Uterus (tissue), 4 donors: Measurements from ENCODE around the gene PLAA. TPM values are rescaled to one million over a fixed set of nuclear protein-coding genes. Genes with fewer than 3 reads are reported as not detected.
A peak's percentile ranks its signal among the peaks of the same experiment; 100 is the strongest.
"Not testable (repeated sequence)": the region's sequence is repeated elsewhere in the genome, so short reads cannot be mapped to it uniquely, and the experiment has no call there.

ENCODE experiments used
- DNase-seq, 2 donors: peaks; one replicate each; pipeline ENCODE4 v3.0.0-alpha.2; 2019 to 2020
- H3K27ac ChIP-seq, 2 donors: fragments of 200-600 bp; sonication (generic); 1 replicate in 1 of 2; 2 replicates in 1 of 2; pipeline ENCODE4 v1.5.1; 2016 to 2018
- H3K27me3 ChIP-seq, 2 donors: fragments of 200-600 bp; sonication (generic); one replicate each; pipeline ENCODE4 v1.5.1; 2018 to 2019; ENCODE audit warnings: control low read depth in 1 of 2
- H3K36me3 ChIP-seq, 2 donors: fragments of 200-600 bp; sonication (generic); one replicate each; pipeline ENCODE4 v1.5.1; 2019; ENCODE audit warnings: control low read depth in 1 of 2
- H3K4me1 ChIP-seq, 2 donors: fragments of 200-600 bp; sonication (generic); one replicate each; pipeline ENCODE4 v1.5.1; 2018 to 2019; ENCODE audit warnings: control low read depth in 1 of 2
- H3K4me3 ChIP-seq, 2 donors: fragments of 200-600 bp; sonication (generic); 1 replicate in 1 of 2; 2 replicates in 1 of 2; pipeline ENCODE4 v1.5.1; 2018 to 2019; ENCODE audit warnings: mild to moderate bottlenecking in 1 of 2
- H3K9me3 ChIP-seq, 2 donors: fragments of 200-600 bp; sonication (generic); one replicate each; pipeline ENCODE4 v1.5.1; 2019; ENCODE audit warnings: control low read depth in 1 of 2
- CTCF ChIP-seq, 4 experiments: fragments of 200-600 bp in 2 of 4; fragments of 450-650 bp in 2 of 4; sonication (generic) in 2 of 4; IDR thresholded peaks; one replicate each; pipeline ENCODE4 v1.5.1; 2016 to 2019; ENCODE audit warnings: antibody characterized with exemption in 4 of 4, mild to moderate bottlenecking in 2 of 4, moderate library complexity in 1 of 4
- POLR2A ChIP-seq, 2 donors: fragments of 450-650 bp; IDR thresholded peaks; one replicate each; pipeline ENCODE4 v1.6.1; 2016; ENCODE audit warnings: antibody characterized with exemption in 2 of 2, mild to moderate bottlenecking in 1 of 2, moderate library complexity in 1 of 2
- intact Hi-C: fragments of 100-400 bp; cut with DNase I; formaldehyde crosslinking; loops from one replicate; pipeline ENCODE4 v1.15.1; 2023; ENCODE audit warnings: low total_unique reads
- total RNA-seq, 4 donors: library from RNA; depleted of rRNA in 3 of 4; stranded (reverse); fragments of >200 nt in 3 of 4; gene quantifications; one replicate each; pipeline versions ENCODE4 v1.1.0 to v1.2.4, GENCODE V29; 2014 to 2023
- donor health status: DM: yes; HTN: yes; CAD: no.

The PLAA gene
- total RNA-seq, 4 donors from 2014 or later, result 11.3 to 34.8 (median 23.4) TPM

GRCh38 chr9:26888271-26888670 is 58.8 kb downstream of the PLAA start:
- Histone ChIP-seq H3K27ac (no peak overlapping the region), H3K4me3 (no peak overlapping the region), H3K36me3 (no peaks in the 10 kb centered on the region), H3K9me3 (no peaks in the 10 kb centered on the region), H3K4me1 (peaks cover 7 to 9% of the 10 kb centered on the region in 2 donors), H3K27me3 (no peaks in the 10 kb centered on the region)
- no peak for TF ChIP-seq CTCF (IDR thresholded peaks at IDR 0.05)
- TF ChIP-seq POLR2A (IDR thresholded peaks at IDR 0.05), result no peak
- no peak for DNase-seq
- intact Hi-C loops, result no loop called here

- H3K9me3 ChIP-seq, result no peaks in the 10 kb centered on the region
- no peak for TF ChIP-seq POLR2A (IDR thresholded peaks at IDR 0.05)
- TF ChIP-seq CTCF (IDR thresholded peaks at IDR 0.05), result no peak
- H3K4me3 ChIP-seq, result no peak overlapping the region
- intact Hi-C loops, result no loop called here
- no peak for DNase-seq
- no peaks in the 10 kb centered on the region for H3K4me1 ChIP-seq
- no peaks in the 10 kb centered on the region for H3K36me3 ChIP-seq
- H3K27ac ChIP-seq, result no peak overlapping the region
- H3K27me3 ChIP-seq, result no peaks in the 10 kb centered on the region
These were observed 64.9 kb downstream of the PLAA start for GRCh38 chr9:26882154-26882553.

- Histone ChIP-seq H3K27me3 (no peaks in the 10 kb centered on the region), H3K9me3 (no peaks in the 10 kb centered on the region), H3K36me3 (no peaks in the 10 kb centered on the region), H3K4me1 (no peaks in the 10 kb centered on the region), H3K4me3 (no peak overlapping the region), H3K27ac (no peak overlapping the region)
- no peak for DNase-seq
- intact Hi-C loops, result no loop called here
- TF ChIP-seq POLR2A (IDR thresholded peaks at IDR 0.05), result no peak
- TF ChIP-seq CTCF (IDR thresholded peaks at IDR 0.05), result no peak
These were observed 66.8 kb downstream of the PLAA start for GRCh38 chr9:26880262-26880661.

- H3K36me3 ChIP-seq, intact Hi-C loops, H3K4me3 ChIP-seq, H3K27me3 ChIP-seq, H3K9me3 ChIP-seq, DNase-seq, H3K27ac ChIP-seq, H3K4me1 ChIP-seq: not testable (repeated sequence)
These were observed 71.9 kb downstream of the PLAA start for GRCh38 chr9:26875155-26875554.

- H3K27me3 ChIP-seq, result no peaks in the 10 kb centered on the region
- no peak overlapping the region for H3K27ac ChIP-seq
- no peak overlapping the region for H3K4me3 ChIP-seq
- no peaks in the 10 kb centered on the region for H3K9me3 ChIP-seq
- intact Hi-C loops, result no loop called here
- no peaks in the 10 kb centered on the region for H3K36me3 ChIP-seq
- no peaks in the 10 kb centered on the region for H3K4me1 ChIP-seq
- no peak for DNase-seq
- TF ChIP-seq CTCF (IDR thresholded peaks at IDR 0.05) (no peak), POLR2A (IDR thresholded peaks at IDR 0.05) (no peak)
These were observed 76.8 kb downstream of the PLAA start for GRCh38 chr9:26870292-26870691.

- H3K9me3 ChIP-seq, result no peaks in the 10 kb centered on the region
- H3K27ac ChIP-seq, result no peak overlapping the region
- intact Hi-C loops, result no loop called here
- TF ChIP-seq POLR2A (IDR thresholded peaks at IDR 0.05) (no peak), CTCF (IDR thresholded peaks at IDR 0.05) (peak in 3 of 4 experiments; percentile 16 to 38 (median 37))
- H3K4me3 ChIP-seq, result no peak overlapping the region
- DNase-seq, result no peak
- no peaks in the 10 kb centered on the region for H3K27me3 ChIP-seq
- no peaks in the 10 kb centered on the region for H3K36me3 ChIP-seq
- H3K4me1 ChIP-seq, result no peaks in the 10 kb centered on the region
These were observed 84.0 kb downstream of the PLAA start for GRCh38 chr9:26863074-26863473.
